Transverse colon (tissue), 4 donors: ENCODE results near the gene PSMG2.
"Not testable (repeated sequence)": the region's sequence is repeated elsewhere in the genome, so short reads cannot be mapped to it uniquely, and the experiment has no call there.

Experiments used
- CTCF ChIP-seq, 5 experiments: fragments of 200-600 bp in 3 of 5; fragments of 450-650 bp in 2 of 5; sonication (generic) in 3 of 5; IDR thresholded peaks; 1 replicate in 2 of 5; 2 replicates in 3 of 5; pipeline ENCODE4 v1.5.1; 2016 to 2017; ENCODE audit warnings: antibody characterized with exemption in 5 of 5, inconsistent platforms in 3 of 5, mild to moderate bottlenecking in 2 of 5, moderate library complexity in 1 of 5
- POLR2A ChIP-seq: fragments of 450-650 bp; IDR thresholded peaks from one replicate; pipeline ENCODE4 v1.6.1; 2016; ENCODE audit warnings: antibody characterized with exemption, mild to moderate bottlenecking, moderate library complexity
- POLR2AphosphoS5 ChIP-seq, 3 donors: sonication (generic); formaldehyde crosslinking; IDR thresholded peaks; one replicate each; pipeline ENCODE4 v1.6.1; 2016; ENCODE audit warnings: antibody characterized with exemption in 3 of 3

GRCh38 chr18:12755606-12756005 lies 52.8 kb downstream of the PSMG2 start:
- not testable (repeated sequence) for TF ChIP-seq POLR2AphosphoS5 (IDR thresholded peaks at IDR 0.05); CTCF (IDR thresholded peaks at IDR 0.05); POLR2A
